Measurements from ENCODE around the gene ABT1. TPM values are rescaled to one million over a fixed set of nuclear protein-coding genes. Genes with fewer than 3 reads are reported as not detected.
A peak's percentile ranks its signal among the peaks of the same experiment; 100 is the strongest.

Gene ABT1
- total RNA-seq, 2 experiments from 2014 or later: 27.7 to 27.9 TPM

- peaks cover 56% of the 10 kb centered on the region for H3K4me1 Mint-ChIP-seq (ENCODE audit: low read depth)
- peak; percentile 8 for ATAC-seq
- peak overlapping the region; percentile 91 for H3K27ac Mint-ChIP-seq
- peak overlapping the region; percentile 40 for H3K4me3 Mint-ChIP-seq
- DNase-seq: no peak
- ChIA-PET POLR2A (interaction anchor here (1.2 kb wide), 1 partner anchor 11 kb away, joined by 4 read pairs; no protein-coding TSS in a partner anchor), CTCF (interaction anchor here (1.1 kb wide), 1 partner anchor 8 kb away, joined by 3 read pairs; no protein-coding TSS in a partner anchor)
- no peaks in the 10 kb centered on the region for H3K9me3 Mint-ChIP-seq
- no peak for TF ChIP-seq CTCF (IDR thresholded peaks at IDR 0.05)
- H3K27me3 Mint-ChIP-seq: no peaks in the 10 kb centered on the region
- intact Hi-C loops (cut with micrococcal nuclease): no loop called here
- peaks cover 26% of the 10 kb centered on the region for H3K36me3 Mint-ChIP-seq (ENCODE audit: low read depth)
Measured at GRCh38 chr6:26599591-26599990, 2.8 kb downstream of the ABT1 start.

GRCh38 chr6:26600759-26601158 is 4.0 kb downstream of the ABT1 start:
- Mint-ChIP-seq H3K9me3 (no peaks in the 10 kb centered on the region), H3K27me3 (no peaks in the 10 kb centered on the region), H3K36me3 (ENCODE audit: low read depth) (peaks cover 26% of the 10 kb centered on the region), H3K4me3 (no peak overlapping the region), H3K4me1 (ENCODE audit: low read depth) (peaks cover 60% of the 10 kb centered on the region), H3K27ac (peak overlapping the region; percentile 91)
- ATAC-seq (peak; percentile 31), DNase-seq (peak; percentile 30)
- ChIA-PET POLR2A (interaction anchor here (0.8 to 1.4 kb wide), 6 partner anchors 10 to 546 kb away, joined by 3 to 5 read pairs (median 4); a partner anchor contains a TSS), CTCF (interaction anchor here (0.8 to 1.4 kb wide), 4 partner anchors 9 to 576 kb away, joined by 3 to 5 read pairs (median 4); no protein-coding TSS in a partner anchor)
- intact Hi-C loops (cut with micrococcal nuclease): no loop called here
- no peak for TF ChIP-seq CTCF (IDR thresholded peaks at IDR 0.05)

- ChIA-PET CTCF (interaction anchor here (0.7 kb wide), 1 partner anchor 261 kb away, joined by 3 read pairs; no protein-coding TSS in a partner anchor), POLR2A (no interaction called here)
- Mint-ChIP-seq H3K4me1 (ENCODE audit: low read depth) (peaks cover 62% of the 10 kb centered on the region), H3K9me3 (no peaks in the 10 kb centered on the region), H3K27ac (no peak overlapping the region), H3K27me3 (no peaks in the 10 kb centered on the region), H3K4me3 (no peak overlapping the region), H3K36me3 (ENCODE audit: low read depth) (peaks cover 26% of the 10 kb centered on the region)
- no peak for TF ChIP-seq CTCF (IDR thresholded peaks at IDR 0.05)
- ATAC-seq: no peak
- DNase-seq: no peak
- intact Hi-C loops (cut with micrococcal nuclease): no loop called here
Measured at GRCh38 chr6:26602262-26602661, 5.5 kb downstream of the ABT1 start.

GRCh38 chr6:26604026-26604425 is 7.3 kb downstream of the ABT1 start:
- DNase-seq (peak; percentile 47), ATAC-seq (peak; percentile 24)
- Mint-ChIP-seq H3K27ac (peak overlapping the region; percentile 77), H3K4me1 (ENCODE audit: low read depth) (peaks cover 54% of the 10 kb centered on the region), H3K36me3 (ENCODE audit: low read depth) (peaks cover 10% of the 10 kb centered on the region), H3K27me3 (no peaks in the 10 kb centered on the region), H3K9me3 (no peaks in the 10 kb centered on the region), H3K4me3 (no peak overlapping the region)
- no peak for TF ChIP-seq CTCF (IDR thresholded peaks at IDR 0.05)
- intact Hi-C loops (cut with micrococcal nuclease): no loop called here
- POLR2A ChIA-PET: no interaction called here
- CTCF ChIA-PET: no interaction called here

- no peak for DNase-seq
- no peak for TF ChIP-seq CTCF (IDR thresholded peaks at IDR 0.05)
- Mint-ChIP-seq H3K9me3 (no peaks in the 10 kb centered on the region), H3K27ac (no peak overlapping the region), H3K4me3 (no peak overlapping the region), H3K27me3 (no peaks in the 10 kb centered on the region), H3K4me1 (ENCODE audit: low read depth) (peaks cover 46% of the 10 kb centered on the region), H3K36me3 (ENCODE audit: low read depth) (peaks cover 3% of the 10 kb centered on the region)
- intact Hi-C loops (cut with micrococcal nuclease): no loop called here
- CTCF ChIA-PET: no interaction called here
- POLR2A ChIA-PET: no interaction called here
- ATAC-seq: no peak
Measured at GRCh38 chr6:26604797-26605196, 8.0 kb downstream of the ABT1 start.
